RCC 7860 (cell line): Measurements from ENCODE around the gene NPEPL1.

Experiments used
- DNase-seq: peaks from one replicate; pipeline ENCODE4 v3.0.0-alpha.2; 2015; ENCODE audit warnings: low spot score
- FAIRE-seq: peaks from 2 replicates; lab custom pipeline; 2012; peaks lifted over from hg19 to GRCh38; lab: Jason Lieb, UNC

NPEPL1 gene

DNA sequence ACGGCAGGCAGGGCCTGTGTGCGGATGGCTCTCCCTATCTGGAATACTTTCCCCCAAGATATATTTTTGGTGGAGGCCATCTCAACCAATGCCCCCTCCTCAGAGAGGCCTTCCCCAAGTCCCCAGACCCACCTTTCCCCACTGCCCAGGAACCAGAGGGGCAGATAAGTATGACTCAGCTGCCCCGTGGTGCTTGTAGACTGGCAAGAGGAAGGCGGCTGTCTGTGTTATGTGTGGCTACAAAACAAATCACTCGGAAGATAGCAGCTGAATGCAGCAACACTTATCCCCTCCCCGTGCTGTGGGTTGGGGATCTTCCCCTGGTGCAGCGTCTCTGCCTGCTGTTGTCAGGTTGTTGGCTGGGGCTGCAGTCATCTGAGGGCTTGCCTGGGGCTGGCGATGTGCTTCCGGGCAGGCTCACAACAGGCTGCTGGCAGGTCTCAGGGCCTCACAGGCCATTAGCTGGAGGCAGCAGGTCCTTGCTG lies 7.1 kb downstream of the NPEPL1 start:
- FAIRE-seq: no peak
- no peak for DNase-seq

DNA sequence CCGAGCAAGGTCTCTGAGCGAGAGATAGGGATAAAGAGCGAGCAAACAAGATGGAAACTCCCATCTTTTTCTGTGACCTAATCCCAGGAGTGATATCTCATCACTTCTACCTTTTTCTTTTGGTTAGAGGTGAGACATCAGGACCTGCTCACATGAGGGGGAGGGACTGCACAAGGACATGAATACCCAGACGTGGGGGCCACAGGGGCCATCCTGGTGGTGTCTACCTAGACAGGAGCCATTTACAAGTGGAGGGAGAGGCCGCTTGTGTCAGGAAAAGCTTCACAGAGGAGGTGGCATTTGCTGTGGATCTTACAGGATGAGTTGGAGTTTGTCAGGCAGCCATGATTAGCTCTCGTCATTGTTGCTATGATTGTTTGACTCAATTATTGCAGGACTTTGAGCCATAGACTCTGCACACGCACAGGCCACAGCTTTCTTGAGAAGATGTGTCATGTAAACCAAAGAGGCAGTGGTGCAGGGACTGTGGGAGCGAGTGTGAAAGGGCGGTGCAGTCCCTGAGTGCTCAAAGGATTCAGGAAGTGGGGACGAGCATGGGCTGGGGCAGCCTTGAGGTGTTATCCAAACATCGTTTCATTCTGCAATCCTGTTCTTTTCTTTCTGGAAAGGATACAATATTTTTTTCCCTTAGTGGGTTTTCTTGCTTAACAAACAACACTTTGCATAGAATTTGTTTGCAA lies 7.7 kb downstream of the NPEPL1 start:
- DNase-seq: no peak
- no peak for FAIRE-seq

DNA sequence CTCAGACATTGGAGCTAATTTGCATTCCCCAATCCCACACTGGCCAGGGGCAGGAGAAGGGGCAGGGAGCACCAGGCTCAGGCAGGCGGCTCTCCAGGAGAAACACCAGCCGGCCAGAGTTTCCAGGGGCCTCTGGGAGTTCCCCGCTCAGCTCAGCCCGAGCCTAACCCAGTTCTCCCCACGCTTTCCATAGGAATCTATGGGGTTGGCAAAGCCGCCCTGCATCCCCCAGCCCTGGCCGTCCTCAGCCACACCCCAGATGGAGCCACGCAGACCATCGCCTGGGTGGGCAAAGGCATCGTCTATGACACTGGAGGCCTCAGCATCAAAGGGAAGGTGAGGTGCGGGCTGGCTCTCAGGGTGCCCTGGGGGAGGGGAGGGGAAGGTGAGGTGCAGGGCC lies 8.2 kb downstream of the NPEPL1 start:
- no peak for FAIRE-seq

DNA sequence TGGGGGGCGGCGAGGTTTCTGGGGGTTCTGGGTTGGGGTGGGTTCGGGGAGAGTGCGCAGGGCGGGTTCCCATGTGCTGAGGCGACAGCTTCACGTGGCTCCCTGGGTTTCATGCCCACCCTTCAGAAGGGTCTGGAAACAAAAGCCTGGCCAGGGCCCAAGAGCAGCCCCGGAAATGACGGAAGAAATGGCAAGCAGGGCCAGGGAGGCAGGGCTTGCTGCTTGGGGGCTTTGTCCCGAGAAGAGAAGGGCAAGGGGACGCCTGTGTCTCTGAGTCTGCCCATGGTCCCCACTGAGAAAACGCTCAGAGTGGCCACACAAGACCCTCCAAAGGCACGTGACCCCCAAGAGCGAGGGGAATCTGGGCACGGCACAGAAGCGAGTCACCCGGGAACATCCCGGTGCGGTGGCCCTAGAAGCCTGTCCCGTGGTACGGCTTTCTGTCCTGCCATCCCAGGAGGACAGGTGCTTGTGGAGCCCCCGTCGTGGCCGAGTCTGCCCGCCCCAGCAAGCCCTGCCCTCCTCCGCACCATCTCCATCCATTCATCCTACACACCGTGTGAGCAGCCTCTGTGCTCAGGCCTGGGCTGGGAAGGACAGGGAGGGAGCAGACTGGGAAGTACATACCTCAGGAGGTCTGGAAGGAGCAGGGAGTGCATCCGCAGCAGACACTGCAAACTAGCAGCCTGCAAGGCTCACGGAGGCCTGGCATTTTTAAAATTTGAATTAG lies 9.0 kb downstream of the NPEPL1 start:
- FAIRE-seq (no peak), DNase-seq (no peak)

More for the DNA sequence above, 8.2 kb downstream of the NPEPL1 start:
- no peak for DNase-seq

DNA sequence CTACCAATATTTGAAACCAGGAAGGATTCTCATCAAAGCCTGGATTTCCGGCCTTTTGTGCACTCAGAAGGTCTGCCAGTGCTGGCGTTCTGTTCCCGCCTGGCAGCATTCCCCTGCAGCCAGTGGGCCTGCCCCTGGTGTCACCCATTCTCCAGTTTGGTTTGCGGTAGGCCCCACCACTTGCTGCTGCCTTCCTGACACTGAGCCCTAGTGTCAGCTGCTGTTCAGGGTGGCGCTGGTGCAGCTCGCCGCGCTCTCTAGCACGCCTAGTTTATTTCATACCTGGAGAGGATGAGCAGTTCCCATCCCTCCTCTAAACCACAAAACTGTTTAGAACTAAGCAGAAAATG lies 9.5 kb downstream of the NPEPL1 start:
- no peak for DNase-seq
- FAIRE-seq: no peak

DNA sequence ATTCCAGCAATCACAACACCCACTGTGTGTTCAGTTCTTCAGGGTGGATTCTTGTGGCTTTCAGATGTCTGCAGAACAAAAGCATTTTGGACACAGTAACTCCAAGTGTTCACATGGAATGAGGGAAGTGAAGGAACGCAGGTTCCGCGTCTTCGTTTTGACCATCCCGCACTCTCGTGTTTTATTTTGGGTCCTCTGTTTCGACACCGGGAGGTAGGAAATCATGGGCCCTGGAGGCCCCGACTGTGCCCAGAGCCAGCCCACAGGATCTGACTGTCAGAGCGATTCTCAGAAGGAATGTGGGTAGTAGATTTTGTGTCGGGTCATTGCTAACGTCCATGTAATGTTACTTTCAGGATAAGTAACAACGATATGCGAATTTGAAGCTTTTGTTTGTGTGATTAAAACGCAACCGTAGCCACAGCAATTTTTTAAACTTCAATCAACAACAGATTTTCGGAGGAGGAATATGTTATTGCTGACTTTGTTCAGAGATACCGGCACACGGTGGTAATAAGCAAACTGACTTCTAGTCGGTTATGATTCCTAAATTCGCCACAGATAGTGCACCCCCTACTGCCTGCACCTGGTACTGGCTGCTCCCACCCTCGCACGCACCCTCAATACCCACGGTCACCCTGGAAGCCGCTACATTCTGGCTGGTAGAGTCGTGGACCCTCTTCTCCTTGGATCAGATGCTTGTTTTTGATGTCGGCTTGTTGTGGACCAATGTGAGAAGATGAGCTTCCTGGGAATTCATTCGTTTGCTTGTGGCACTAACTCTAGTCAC lies 10.5 kb downstream of the NPEPL1 start:
- FAIRE-seq (no peak), DNase-seq (no peak)

DNA sequence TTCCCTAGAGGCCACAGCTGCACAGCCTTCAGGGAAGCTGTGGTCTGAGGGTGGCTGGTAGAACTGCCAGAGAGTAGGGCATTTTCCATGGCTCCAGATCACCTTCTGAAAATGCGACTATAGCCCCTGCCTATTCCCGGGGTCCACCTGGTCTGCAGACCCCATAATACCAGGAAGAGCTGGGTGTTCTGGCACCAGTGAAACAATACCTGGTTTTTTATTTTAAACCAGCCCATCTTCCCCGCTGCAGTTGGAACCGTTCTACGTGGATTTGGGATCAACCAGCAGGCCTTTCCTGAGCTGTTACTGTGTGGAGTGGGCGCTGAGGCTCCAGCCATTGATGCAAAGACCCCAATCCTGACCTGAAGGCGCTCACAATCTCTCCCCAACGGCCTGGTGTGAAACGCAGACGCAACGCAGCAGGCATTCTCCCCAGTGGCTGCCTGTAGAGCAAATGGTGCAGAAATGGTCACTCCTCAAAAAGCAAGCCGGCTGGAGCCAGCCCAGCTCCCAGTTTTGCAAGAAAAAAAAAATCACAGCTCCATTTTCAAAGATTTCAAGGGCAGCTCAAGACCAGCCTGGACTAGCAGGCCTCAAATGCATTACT lies 11.3 kb downstream of the NPEPL1 start:
- FAIRE-seq: no peak

DNA sequence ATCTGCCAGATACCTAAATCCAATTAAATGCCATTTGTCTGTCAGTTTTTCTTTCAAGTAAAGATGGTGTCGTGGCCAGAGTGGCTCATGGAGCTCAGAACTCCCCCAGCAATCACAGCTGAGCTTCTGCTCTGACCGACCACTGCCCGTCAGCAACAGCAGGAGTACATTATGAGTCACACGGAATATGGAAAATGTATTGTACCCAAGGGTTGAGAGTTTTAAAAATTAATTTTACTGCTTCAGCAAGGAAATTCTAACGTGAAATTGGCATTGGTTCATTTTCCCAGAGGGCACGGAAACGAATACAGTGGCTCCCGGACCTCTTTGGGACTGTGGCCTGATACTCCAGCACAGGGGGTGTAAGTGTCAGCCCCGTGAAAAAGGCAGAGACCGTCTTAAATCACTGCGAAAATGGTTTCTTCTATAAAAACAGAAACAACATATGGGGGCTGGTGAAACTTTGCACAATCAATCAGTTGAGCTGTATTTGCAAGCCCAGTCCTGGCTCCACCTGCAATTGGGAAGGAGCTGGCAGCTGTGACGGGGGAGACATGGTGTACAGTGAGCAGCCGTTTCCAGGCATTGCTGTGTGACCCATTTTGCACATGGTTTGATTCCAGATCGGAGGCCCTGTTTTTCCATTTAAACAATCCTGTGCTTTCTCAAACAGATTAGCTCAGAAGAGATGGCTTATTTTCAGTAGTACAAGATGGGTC lies 12.8 kb downstream of the NPEPL1 start:
- FAIRE-seq: no peak
- no peak for DNase-seq

More for the DNA sequence above, 11.3 kb downstream of the NPEPL1 start:
- DNase-seq: no peak

DNA sequence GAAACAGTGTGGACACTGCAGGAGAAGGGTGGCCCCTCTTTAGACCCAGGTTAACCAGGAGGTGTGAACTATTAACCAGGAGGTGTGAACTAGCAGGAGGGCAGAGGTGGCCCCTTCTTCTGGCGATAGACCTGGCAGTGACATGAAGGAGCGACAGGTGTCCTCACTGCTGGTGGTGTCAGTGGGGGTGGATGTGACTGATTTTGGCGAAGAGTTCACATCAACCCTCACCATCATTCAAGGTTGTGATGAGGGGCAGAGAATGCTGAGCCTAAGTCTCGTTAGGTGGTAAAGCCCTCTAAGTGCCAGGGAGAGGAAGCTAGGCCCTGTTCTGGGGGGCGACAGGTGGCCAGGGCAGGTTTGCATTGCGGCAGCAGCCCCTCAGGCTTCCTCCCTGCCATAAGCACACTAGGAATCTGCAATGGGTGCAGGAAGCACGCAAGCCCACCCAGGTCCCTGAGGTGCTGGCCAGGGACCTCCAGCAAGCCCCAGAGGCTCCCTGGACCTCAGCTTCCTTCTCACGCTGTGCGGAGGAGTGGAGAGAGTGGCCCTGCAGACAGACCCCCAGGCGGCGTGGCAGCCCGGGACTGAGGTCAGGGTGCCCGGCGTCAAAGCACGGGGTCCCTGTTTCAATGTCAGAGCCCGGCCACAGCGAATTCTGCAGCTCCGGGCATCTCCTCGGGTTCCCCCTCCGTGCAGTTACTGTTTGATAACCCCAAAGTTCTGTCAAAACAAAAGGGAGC lies 13.7 kb downstream of the NPEPL1 start:
- DNase-seq: no peak
- no peak for FAIRE-seq

DNA sequence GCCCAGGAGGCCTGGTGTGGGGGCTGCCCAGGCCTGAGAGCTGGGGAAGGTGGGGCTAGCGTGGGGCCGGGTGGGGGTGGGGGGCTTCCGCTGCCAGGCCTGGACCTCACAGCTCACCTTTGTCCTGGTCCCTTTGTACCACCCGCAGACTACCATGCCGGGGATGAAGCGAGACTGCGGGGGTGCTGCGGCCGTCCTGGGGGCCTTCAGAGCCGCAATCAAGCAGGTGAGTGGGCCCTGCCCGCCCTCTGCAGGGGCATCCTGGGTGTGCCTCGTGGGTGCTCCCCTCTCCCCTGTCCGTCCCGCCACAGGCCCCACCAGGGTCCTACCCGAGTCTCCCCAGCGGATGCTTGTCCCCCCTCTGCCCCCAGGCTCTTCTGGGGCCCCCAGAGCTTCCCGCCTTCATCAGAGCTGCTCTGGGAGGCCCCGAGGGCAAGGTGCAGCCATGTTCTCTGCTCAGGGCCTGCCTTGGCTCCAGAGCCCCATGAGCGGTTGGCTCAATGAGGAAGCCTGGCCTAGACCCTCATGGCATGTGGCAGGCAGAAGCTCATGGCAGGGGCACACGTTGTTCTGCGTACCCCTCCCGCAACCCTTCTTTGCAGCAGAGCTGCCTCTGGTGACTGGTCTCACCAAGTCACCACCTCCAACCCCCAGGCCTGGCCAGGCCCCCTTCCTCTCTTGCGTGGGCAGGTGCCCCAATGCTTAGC lies 14.5 kb downstream of the NPEPL1 start:
- FAIRE-seq (no peak), DNase-seq (no peak)

DNA sequence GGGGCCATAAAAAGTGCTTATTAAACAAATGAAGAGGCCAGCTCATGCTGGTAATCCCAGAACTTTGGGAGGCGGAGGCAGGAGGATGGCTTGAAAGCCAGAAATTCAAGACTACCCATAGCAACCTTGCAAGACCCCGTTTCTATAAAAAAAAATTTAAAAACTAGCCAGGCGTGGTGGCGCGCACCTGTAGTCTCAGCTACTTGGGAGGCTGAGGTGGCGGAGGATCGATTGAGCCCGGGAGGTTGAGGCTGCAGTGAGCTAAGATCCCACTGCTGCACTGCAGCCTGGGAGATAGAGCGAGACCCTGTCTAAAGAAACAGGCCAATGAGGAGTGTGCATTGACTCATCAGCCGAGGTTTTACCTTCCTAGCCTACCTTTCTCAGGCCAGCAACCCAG lies 15.2 kb downstream of the NPEPL1 start:
- FAIRE-seq (no peak), DNase-seq (no peak)

DNA sequence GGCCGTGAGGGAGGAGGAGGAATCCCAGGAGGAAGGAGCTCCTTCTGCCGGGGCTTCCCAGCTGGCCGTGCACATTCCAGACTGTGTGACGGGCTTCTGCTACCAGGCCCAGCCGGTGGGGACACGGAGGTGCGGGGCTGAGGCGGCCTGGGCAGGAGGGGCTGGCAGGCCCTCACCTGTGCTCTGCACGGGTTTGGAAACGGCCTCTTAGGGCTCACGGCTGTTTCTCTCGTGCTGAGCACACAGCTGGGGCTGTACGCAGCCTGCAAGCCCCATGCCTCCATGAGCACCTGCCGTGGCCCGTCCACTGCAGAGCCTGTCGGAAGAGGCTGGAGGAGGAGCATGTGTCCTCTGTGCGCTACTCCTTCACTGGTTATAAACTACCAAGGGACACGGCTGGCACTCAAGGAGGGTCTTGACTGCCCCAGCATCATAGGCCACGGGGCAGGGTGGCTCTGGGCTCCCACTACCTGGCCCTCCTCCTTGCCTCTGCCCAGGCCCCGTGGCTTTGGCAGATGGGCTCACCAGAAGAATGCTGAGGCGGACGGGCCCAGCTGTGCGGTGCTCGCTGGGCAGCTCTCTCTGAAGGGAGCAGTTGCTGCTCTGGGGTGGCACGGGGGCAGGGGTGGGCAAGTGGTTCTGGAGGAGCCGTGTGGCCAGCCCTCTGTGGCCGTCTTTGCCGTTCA lies 15.8 kb downstream of the NPEPL1 start:
- FAIRE-seq (no peak), DNase-seq (no peak)

DNA sequence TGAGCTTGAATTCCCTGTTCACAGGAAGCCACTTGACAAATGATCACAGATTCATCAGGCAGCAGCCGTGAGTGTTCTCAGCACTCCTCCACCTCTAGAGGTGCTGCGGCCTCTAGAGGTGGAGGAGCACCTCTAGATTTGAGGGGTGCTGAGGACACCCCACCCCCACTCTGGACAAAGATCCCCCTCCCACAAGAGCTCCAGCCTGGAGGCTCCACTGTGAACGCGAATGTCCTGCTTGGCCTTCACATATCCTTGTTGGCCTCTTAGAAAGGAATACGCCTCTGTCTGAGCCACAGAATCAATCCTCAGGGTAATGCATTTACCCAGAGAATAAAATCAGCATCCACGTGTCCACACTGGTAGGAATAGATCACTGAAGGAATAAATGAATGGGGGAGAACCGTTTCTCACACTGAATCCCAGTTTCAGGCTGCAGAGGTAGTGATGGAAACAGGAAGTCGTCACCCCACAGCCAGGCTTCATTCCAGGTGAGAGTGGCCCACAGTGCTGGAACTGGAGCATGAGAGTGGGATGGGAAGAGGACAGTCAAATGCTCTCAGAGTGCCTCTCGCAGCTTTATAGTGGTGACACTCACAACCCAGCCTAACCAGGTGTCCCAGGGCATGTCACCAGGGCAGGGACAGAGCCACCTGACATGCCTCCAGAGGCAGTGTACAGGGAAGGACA lies 16.6 kb downstream of the NPEPL1 start:
- FAIRE-seq: no peak
- no peak for DNase-seq

DNA sequence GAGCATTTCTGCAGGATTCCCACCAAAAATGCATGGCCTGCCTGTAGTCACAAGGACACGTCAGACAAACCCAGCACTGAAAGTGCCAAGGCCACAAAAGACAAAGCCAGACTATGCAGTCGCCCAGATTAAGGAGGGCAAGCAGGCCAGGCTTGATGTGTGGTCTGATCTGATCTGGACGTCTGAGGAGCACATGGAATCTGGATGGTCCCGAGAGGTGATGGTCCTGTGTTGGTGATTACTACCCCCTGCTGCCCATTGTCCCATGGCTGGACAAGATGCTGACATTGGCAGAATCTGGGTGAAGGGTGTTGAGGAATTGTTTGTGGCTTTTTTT lies 17.1 kb downstream of the NPEPL1 start:
- FAIRE-seq (no peak), DNase-seq (no peak)

DNA sequence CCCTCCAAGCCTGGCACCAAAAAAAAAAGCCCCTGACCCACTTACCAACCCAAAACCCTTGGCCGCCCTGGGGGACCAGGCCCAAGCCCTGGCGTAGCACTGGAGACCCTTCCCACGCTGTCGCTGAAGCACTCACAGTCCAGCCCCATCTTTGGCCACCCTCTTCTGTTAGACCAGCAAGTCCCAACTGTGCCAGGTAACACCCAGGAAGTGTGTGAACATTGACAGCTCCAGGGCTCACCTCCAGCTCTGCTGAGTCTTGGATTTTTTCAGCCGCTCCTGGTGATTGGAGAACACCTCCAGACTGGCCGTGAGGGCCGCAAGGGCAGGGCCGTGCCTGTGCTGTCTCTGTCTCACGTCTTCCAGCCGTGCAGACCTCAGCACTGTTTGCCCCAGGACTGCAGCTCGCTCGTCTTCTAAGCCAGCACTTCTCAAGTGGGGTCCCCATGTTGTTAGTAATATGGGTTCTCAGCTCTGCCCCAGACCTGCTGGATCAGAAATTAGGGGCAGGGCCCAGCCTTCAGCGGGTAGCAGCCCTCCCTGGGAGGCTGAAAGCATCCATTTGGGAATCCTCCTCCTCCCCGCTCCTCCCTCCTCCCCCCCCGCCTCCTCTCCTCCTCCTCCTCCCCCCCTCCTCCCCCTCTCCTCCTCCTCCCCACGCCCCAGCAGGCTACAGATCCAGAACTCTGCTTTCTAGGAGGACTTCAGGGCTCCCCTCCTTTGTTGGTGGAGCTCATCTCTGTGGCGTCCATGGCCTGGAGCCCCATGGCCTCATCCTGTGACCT lies 18.1 kb downstream of the NPEPL1 start:
- DNase-seq (no peak), FAIRE-seq (no peak)

DNA sequence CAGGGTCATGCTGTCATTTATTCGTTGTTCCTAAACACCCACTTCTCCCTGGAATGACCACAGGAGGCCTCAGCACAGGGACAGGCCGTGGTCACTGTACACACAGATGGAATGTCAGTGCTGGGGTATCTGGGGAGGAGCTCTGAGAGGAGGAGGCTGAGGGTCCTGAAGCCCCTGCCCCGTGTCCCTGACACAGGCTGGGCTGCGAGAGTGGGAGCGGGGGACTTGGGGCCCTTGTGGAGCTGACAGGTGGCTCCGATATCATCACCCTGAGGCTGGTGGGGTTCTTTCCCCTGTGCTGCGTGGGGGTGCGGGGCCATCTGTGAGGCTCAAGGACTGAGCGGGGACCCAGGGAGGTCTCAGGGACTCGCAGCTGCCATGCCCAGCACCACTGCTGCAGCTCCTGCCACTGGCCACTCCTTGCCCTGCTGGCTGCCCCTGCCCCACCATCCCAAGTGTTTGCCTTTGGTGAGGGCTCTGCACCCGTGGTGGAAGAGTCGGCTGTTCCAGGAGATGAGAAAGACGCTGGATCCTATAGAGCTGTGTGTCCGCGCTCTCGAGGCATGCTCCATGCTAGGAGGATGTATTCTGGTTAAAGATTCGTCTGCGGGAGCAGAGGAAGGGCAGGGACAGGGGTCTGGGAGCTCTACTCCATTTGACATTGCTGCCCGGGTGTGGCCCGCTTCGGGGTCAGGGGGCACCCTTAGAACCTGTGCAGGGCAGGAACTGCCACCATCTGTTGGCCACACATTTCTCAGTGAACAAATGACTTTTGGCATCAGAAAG lies 18.9 kb downstream of the NPEPL1 start:
- no peak for DNase-seq
- no peak for FAIRE-seq
